Raji (cell line): ENCODE results near the gene PCDHGA6.

ENCODE experiments used
- POLR2A ChIP-seq: IDR thresholded peaks from 2 replicates; pipeline ENCODE4 v1.6.1; 2011; ENCODE audit warnings: low read depth, low read length, control low read depth; ENCODE audit not compliant: insufficient read depth

PCDHGA6 gene

DNA sequence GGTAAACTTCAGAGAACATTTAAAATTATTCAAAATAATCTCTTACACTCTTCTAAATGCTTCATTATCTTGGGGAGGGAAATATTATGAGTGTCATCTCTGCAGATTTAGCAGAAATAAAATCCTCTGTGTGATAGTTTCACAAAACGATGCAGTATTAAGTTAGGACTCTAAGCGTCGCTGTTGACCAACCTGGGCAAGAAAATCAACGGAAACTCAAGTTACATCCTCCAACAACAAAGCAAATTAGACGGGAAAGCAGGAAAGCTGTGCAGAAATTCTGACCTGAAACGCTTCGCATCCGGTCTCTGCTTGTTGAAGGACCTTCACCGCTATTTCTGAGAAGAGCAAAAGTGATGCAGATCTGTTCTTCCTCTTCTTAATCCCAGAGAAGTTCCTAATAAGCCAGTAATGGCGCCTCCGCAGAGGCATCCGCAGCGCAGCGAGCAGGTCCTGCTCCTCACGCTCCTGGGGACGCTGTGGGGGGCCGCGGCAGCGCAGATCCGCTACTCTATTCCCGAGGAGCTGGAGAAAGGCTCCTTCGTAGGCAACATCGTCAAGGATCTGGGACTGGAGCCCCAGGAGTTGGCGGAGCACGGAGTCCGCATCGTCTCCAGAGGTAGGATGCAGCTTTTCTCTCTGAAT, at the start of gene PCDHGA6:
PCDHGA6 (plus strand) TSS at position 219 of the 645 bp plus-strand sequence; CDS start at position 412, 193 bp downstream.
- TF ChIP-seq POLR2A: no peak

DNA sequence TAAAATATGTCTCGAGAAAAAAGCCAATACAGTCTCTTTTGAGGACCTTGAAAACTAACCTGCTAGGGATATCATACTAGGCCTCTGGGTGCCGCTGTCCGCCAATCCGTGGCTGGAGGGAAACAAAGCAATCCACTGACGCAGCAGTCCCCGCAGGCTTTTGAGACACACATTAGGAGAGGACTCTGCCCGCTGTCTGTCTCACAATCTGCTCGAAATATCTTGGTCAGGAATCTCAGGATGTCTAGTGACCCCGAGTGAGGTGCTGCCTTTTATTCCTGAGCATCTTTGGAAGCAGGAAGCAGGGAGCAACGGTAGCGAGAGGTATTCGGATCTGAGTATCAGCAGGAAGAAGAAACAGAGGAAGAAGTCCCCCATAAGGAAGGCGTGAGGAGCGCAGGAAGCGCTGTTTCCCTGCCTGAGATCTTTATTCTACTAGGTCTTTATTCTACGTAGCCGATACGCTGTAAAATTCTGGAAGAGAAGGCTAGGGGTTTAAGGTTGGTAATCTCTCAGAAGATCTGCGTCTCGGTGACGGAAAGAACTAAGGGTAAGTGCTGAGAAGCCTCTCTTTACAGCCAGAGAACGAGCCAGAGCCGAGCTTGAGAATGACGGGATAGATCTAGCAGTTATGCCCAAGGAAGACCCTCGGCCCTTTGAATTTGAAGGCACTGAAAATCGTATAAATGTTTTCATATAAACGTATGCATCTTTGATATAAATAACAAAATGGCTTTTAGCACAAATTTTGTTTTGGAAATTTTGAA, 47.4 kb upstream of the PCDHGA6 start:
- no peak for TF ChIP-seq POLR2A

DNA sequence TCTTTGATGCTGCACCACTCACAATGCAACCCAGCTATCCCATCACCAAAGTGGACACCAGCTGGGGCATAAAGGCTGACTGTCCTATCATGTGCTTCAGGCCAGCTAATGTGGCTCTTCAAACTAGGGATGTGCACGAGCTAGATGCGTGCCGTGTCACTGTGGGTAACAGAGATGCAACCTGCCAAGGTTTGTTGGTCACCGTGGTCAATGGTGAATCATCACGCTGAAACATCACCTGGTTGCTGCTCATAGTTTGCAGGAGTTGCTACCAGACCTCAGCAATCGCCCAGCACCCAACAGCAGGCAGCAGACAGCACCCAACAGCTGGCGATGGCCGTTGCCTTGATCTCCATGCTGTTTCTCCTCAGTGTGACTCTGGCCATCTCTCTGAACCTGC, 45.5 kb upstream of the PCDHGA6 start:
- TF ChIP-seq POLR2A: no peak

DNA sequence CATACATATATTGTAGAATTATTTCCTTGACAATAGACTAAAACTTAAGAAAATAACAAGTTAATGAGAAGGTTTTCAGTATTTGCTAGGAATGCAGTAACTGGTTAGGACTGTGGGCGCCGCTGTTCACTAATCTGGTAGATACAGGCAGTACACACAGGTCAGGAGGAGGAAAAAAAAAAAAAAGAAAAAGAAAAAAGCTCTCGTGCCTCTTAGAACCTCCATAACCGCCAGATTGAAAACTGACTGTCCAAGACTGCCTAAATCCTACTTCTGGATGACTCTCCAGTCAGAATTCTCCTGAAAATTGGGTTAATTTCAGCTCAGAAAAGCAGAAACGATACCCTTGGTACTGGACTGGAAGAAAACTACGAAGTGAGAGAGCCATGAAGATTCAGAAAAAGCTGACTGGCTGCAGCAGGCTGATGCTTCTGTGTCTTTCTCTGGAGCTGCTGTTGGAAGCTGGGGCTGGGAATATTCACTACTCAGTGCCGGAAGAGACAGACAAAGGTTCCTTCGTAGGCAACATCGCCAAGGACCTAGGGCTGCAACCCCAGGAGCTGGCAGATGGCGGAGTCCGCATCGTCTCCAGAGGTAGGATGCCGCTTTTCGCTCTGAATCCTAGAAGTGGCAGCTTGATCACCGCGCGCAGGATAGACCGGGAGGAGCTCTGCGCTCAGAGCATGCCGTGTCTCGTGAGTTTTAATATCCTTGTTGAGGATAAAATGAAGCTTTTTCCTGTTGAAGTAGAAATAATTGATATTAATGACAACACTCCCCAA, 43.2 kb upstream of the PCDHGA6 start, which contains the start of gene PCDHGA1:
PCDHGA1 (plus strand) TSS at position 216 of the 782 bp plus-strand sequence.
- no peak for TF ChIP-seq POLR2A

DNA sequence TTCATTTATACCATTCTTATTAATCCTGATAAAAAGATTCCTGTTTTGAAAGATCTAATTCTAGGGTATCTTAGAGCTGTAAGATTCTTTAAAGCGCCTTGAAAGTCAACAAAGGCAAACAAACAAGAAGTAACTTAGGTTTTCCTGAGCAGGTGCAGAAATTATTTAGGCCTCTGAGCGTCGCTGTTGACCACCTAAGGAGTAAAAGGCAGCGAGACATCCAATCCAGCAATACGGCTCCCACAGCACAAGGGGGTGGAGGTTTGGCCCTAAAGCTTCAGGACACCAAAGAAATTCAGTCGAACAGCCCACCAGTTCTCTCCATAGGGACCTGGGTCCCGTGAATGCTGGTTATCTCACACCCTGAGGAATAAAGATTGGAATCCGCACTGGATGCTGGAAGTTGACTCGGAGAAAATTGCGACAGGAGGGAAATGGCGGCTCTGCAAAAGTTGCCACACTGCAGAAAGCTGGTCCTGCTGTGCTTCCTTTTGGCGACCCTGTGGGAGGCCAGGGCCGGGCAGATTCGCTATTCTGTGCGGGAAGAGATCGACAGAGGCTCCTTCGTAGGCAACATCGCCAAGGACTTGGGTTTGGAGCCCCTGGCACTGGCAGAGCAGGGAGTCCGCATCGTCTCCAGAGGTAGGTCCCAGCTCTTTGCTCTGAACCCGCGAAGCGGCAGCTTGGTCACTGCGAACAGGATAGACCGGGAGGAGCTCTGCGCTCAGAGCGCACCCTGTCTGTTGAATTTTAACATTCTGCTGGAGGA, 35.0 kb upstream of the PCDHGA6 start, which contains the start of gene PCDHGA2:
PCDHGA2 (plus strand) TSS at position 223 of the 769 bp plus-strand sequence.
- no peak for TF ChIP-seq POLR2A

DNA sequence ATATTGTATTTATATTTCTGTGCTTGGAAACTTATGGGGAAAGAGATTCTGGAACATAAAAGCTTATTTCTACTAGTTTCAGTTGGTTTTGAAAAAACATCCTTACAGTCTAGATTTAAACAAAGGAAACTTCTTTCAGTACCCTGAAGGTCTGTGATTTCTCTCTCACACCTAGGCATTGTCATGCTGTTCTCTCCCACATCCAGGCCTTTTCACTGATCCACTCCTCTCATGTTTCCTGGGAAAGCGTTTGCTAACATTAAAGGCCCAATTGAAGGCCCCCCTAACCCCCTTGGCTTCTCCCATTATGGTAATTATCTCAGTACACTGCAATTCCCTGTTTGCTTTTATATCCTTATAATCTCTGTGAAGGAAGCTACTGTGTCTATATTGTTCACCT, 30.9 kb upstream of the PCDHGA6 start:
- TF ChIP-seq POLR2A: no peak

DNA sequence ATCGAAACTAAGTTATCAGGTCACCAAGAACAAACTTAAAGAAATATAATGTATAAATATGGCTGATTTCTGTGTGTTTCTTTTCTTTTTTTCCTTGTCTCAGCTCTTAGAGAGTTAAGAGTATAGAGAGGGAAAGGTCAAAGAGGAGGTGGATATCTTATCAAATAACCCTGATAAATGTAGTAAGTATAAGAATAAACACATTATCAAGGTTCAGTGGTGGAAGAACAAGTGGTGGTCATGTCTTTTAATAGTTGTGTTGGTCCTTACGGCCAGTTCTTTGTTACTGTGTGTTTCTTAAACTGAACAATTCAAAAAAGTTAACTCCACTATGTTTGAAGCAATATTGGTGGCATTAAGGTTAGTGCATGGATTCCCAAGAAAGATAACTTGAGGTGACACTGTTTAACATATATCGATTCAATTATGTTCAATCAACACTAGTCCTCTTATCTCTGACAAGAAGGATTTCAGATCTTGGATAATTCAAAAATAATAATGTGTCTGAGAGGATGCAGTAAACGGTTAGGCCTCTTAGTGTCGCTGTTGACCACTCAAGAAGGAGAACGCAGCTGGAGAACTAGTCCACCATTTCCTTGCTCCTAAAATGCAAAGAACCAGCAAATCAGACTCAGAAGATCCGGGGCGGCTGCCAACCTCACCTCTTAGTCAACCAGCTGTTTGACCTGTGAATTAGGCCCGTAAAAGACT, 30.3 kb upstream of the PCDHGA6 start, which contains the start of gene PCDHGA3:
PCDHGA3 (plus strand) TSS at position 588 of the 711 bp plus-strand sequence. CDS start 205 bp downstream, outside the sequence.
- no peak for TF ChIP-seq POLR2A

DNA sequence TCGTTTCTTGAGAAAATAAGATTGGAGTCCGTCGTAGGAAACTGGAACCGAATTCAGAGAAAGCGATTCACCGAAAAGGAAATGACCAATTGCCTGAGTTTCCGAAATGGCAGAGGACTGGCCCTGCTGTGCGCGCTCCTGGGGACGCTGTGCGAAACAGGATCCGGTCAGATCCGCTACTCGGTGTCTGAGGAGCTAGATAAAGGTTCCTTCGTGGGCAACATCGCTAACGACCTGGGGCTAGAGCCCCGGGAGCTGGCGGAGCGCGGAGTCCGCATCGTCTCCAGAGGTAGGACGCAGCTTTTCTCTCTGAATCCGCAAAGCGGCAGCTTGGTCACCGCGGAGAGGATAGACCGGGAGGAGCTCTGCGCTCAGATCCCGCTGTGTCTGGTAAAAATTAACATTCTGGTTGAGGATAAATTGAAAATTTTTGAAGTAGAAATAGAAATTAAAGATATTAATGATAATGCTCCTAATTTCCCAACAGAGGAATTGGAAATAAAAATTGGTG, 29.7 kb upstream of the PCDHGA6 start:
- TF ChIP-seq POLR2A: no peak

DNA sequence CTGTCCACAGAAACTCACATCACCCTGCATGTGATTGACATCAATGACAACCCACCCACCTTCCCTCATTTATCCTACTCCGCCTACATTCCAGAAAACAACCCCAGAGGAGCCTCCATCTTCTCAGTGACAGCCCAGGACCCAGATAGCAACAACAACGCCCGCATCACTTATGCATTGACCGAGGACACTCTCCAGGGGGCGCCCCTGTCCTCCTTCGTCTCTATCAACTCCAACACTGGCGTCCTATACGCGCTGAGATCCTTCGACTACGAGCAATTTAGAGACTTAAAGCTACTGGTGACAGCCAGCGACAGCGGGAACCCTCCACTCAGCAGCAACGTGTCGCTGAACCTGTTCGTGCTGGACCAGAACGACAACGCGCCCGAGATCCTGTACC, 28.4 kb upstream of the PCDHGA6 start:
- no peak for TF ChIP-seq POLR2A

DNA sequence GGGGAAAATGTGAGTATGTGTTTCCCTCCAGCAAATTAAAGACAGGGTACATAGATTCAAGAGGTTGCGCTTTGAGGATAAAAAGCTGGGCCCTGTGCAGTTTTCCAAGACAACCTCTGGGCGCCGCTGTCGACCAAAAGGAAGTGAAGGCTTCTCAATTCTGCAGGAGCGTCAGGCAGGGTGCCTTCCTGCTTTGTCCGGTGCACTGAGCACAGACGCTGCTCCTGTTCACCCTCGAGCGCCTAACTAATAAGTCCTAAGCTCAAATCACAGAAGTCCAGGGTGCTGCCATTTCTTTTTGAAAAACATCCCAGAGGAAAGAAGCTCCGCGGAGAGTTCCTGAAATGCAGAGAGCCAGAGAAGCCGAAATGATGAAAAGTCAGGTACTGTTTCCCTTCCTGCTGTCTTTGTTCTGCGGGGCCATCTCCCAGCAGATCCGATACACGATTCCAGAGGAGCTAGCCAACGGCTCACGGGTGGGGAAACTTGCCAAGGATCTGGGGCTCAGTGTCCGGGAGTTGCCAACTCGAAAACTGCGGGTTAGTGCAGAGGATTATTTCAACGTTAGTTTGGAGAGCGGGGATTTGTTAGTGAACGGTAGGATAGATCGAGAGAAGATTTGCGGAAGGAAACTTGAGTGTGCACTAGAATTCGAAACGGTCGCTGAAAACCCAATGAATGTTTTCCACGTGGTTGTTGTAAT, 23.6 kb upstream of the PCDHGA6 start, which contains the start of gene PCDHGB1:
PCDHGB1 (plus strand) TSS at position 183 of the 703 bp plus-strand sequence; CDS start at position 345, 162 bp downstream.
- TF ChIP-seq POLR2A: peak; percentile 47; the same call in 1 of the 2 replicates

DNA sequence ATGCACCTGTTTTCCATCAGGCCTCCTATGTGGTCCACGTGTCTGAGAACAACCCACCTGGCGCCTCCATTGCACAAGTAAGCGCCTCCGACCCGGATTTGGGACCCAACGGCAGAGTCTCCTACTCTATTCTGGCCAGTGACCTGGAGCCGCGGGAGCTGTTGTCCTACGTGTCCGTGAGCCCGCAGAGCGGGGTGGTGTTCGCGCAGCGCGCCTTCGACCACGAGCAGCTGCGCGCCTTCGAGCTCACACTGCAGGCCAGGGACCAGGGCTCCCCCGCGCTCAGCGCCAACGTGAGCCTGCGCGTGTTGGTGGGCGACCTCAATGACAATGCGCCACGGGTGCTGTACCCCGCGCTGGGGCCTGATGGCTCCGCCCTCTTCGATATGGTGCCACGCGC, 22.1 kb upstream of the PCDHGA6 start:
- no peak for TF ChIP-seq POLR2A

DNA sequence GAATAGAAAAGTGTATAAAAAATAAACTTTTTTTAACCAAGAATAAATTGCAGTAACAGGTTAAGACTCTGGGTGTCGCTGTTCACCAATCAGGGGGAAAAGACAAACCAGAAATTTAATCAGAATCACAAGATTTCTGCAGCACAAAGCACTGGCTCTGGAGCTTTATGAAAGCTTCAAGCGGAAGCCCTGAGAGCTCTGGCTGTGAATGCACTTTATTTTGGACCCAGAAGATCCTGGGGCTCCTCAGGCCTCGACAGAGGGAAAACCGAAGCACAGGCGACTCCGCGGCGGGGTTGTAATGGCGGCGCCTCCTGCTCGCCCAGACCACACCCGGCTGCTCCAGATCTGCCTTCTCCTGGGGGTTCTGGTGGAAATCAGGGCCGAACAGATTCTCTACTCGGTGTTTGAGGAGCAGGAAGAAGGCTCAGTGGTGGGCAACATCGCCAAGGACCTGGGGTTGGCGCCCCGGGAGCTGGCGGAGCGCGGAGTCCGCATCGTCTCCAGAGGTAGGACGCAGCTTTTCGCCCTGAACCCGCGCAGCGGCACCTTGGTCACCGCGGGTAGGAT, 18.7 kb upstream of the PCDHGA6 start, which contains the start of gene PCDHGA4:
PCDHGA4 (plus strand) TSS at position 122 of the 570 bp plus-strand sequence; CDS start at position 209, 87 bp downstream.
- no peak for TF ChIP-seq POLR2A

DNA sequence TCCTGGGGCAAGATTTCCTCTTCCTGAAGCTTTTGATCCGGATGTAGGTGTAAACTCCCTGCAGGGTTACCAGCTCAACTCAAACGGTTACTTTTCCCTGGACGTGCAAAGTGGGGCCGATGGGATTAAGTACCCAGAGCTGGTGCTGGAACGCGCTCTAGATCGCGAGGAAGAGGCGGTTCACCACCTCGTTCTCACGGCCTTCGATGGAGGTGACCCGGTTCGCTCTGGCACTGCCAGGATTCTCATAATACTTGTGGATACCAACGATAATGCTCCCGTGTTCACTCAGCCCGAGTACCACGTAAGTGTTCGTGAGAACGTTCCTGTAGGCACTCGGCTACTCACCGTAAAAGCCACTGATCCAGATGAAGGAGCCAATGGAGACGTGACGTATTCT, 18.1 kb upstream of the PCDHGA6 start:
- TF ChIP-seq POLR2A: no peak

DNA sequence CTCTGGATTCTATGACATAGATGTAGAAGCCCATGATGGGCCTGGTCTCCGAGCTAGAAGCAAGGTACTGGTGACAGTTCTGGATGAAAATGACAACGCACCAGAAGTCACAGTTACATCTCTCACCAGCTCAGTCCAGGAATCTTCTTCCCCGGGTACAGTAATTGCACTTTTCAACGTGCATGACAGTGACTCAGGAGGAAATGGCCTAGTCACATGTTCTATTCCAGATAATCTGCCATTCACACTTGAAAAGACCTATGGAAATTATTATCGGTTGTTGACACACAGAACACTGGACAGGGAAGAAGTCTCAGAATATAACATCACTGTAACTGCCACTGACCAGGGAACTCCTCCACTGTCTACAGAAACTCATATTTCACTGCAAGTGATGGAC, 17.6 kb upstream of the PCDHGA6 start:
- TF ChIP-seq POLR2A: no peak
